CD4-positive, alpha-beta memory T cell (primary cell): ENCODE measurements around the gene ARHGAP22. TPM values are rescaled to one million over a fixed set of nuclear protein-coding genes. Genes with fewer than 3 reads are reported as not detected.

Source experiments
- CTCF ChIA-PET: fragments of 350-600 bp; sonication (Branson Sonifier 250); formaldehyde crosslinking; loops from one replicate; lab custom pipeline; 2021; ENCODE audit warnings: inconsistent platforms; ENCODE audit not compliant: partially characterized antibody; lab: Charles Lee
- POLR2A ChIA-PET: fragments of 350-600 bp; sonication (Branson Sonifier 250); formaldehyde crosslinking; loops from one replicate; lab custom pipeline; 2021; ENCODE audit not compliant: partially characterized antibody; lab: Charles Lee
- DNase-seq, 5 donors: peaks; one replicate each; pipeline versions ENCODE4 v3.0.0 to v3.0.0-alpha.2; 2020 to 2022; ENCODE audit warnings: mixed read lengths in 1 of 5
- H3K27ac ChIP-seq: one replicate; pipeline ENCODE4 v1.7.0; 2013; ENCODE audit warnings: low read depth, low read length
- H3K27me3 ChIP-seq: 2 replicates; pipeline ENCODE4 v1.7.0; 2013; ENCODE audit warnings: mild to moderate bottlenecking, low read length, moderate library complexity; ENCODE audit not compliant: insufficient read depth
- H3K36me3 ChIP-seq: 2 replicates; pipeline ENCODE4 v1.7.0; 2013; ENCODE audit warnings: mild to moderate bottlenecking, low read length, moderate library complexity; ENCODE audit not compliant: insufficient read depth
- H3K4me1 ChIP-seq: 2 replicates; pipeline ENCODE4 v1.7.0; 2013; ENCODE audit warnings: mild to moderate bottlenecking, low read length, moderate library complexity; ENCODE audit not compliant: insufficient read depth
- H3K4me3 ChIP-seq, 2 donors: one replicate each; pipeline ENCODE4 v1.7.0; 2013; ENCODE audit warnings: low read length in 2 of 2, mild to moderate bottlenecking in 1 of 2
- H3K9me3 ChIP-seq, 2 donors: one replicate each; pipeline ENCODE4 v1.7.0; 2013; ENCODE audit warnings: low read length in 2 of 2, control low read depth in 1 of 2; ENCODE audit not compliant: control insufficient read depth in 1 of 2
- H3K27ac Mint-ChIP-seq, 7 donors: one replicate each; pipeline ENCODE4 v1.8.0; 2020 to 2021; ENCODE audit warnings: mixed read lengths in 7 of 7, mild to moderate bottlenecking in 6 of 7, inconsistent platforms in 3 of 7, moderate library complexity in 3 of 7
- H3K27me3 Mint-ChIP-seq, 2 donors: one replicate each; pipeline ENCODE4 v1.8.0; 2020 to 2021; ENCODE audit warnings: mixed read lengths in 2 of 2
- H3K36me3 Mint-ChIP-seq, 2 donors: one replicate each; pipeline ENCODE4 v1.8.0; 2020 to 2021; ENCODE audit warnings: mixed read lengths in 2 of 2, inconsistent platforms in 1 of 2, mild to moderate bottlenecking in 1 of 2
- H3K4me1 Mint-ChIP-seq, 4 donors: one replicate each; pipeline ENCODE4 v1.8.0; 2020 to 2021; ENCODE audit warnings: mixed read lengths in 4 of 4, mild to moderate bottlenecking in 1 of 4
- H3K4me3 Mint-ChIP-seq, 8 donors: one replicate each; pipeline ENCODE4 v1.8.0; 2020 to 2021; ENCODE audit warnings: mixed read lengths in 8 of 8, mild to moderate bottlenecking in 7 of 8, moderate library complexity in 6 of 8, inconsistent platforms in 3 of 8
- H3K9me3 Mint-ChIP-seq, 8 donors: one replicate each; pipeline ENCODE4 v1.8.0; 2020 to 2021; ENCODE audit warnings: mixed read lengths in 8 of 8, mild to moderate bottlenecking in 5 of 8, inconsistent platforms in 3 of 8, moderate library complexity in 1 of 8
- intact Hi-C: fragments of 100-400 bp; cut with micrococcal nuclease; formaldehyde crosslinking; loops from one replicate; pipeline ENCODE4 v1.15.1; 2023
- polyA plus RNA-seq, 2 donors: library from polyadenylated mRNA; unstranded; fragments of 300-500 nt; fragmentation: Illumina TruSeq; gene quantifications; one replicate each; pipeline ENCODE4 v1.2.3, GENCODE V29; 2021
- total RNA-seq, 2 experiments: library from RNA; stranded (reverse); gene quantifications; one replicate each; pipeline ENCODE4 v1.2.3, GENCODE V29; 2021

ARHGAP22 gene
- total and polyA plus RNA-seq, 4 experiments from 2014 or later = 0.20 to 0.83 TPM; not detected in 2

GRCh38 chr10:48607356-48608278, 2.7 kb upstream of the ARHGAP22 start:
- intact Hi-C loops = loop anchor here (1.0 kb wide), 1 partner anchor 49 kb away; no protein-coding TSS in a partner anchor
- POLR2A ChIA-PET = no interaction called here
- Histone ChIP-seq H3K9me3 (no peaks in the 10 kb centered on the region), H3K36me3 (no peaks in the 10 kb centered on the region), H3K4me3 (no peak overlapping the region), H3K27me3 (no peaks in the 10 kb centered on the region), H3K4me1 (no peaks in the 10 kb centered on the region), H3K27ac (no peak overlapping the region)
- Mint-ChIP-seq H3K27me3 (peaks cover 23 to 30% of the 10 kb centered on the region in 2 donors), H3K36me3 (no peaks in the 10 kb centered on the region), H3K4me1 (peaks cover 0 to 6% (median 3%) of the 10 kb centered on the region in 4 donors), H3K27ac (no peak overlapping the region), H3K9me3 (peaks cover 0 to 2% (median 0%) of the 10 kb centered on the region in 8 donors), H3K4me3 (no peak overlapping the region)
- CTCF ChIA-PET = interaction anchor here (0.8 to 4.5 kb wide), 6 partner anchors 12 to 243 kb away, joined by 3 to 37 read pairs (median 4); no protein-coding TSS in a partner anchor
- no peak for DNase-seq

- Histone ChIP-seq H3K9me3 (no peaks in the 10 kb centered on the region), H3K36me3 (no peaks in the 10 kb centered on the region), H3K4me3 (no peak overlapping the region), H3K27ac (no peak overlapping the region), H3K4me1 (no peaks in the 10 kb centered on the region), H3K27me3 (no peaks in the 10 kb centered on the region)
- Mint-ChIP-seq H3K27me3 (peaks cover 20 to 29% of the 10 kb centered on the region in 2 donors), H3K4me3 (peak overlapping the region in 1 of 8 donors; percentile 30), H3K27ac (no peak overlapping the region), H3K9me3 (no peaks in the 10 kb centered on the region), H3K36me3 (no peaks in the 10 kb centered on the region), H3K4me1 (peaks cover 0 to 6% (median 3%) of the 10 kb centered on the region in 4 donors)
- intact Hi-C loops = no loop called here
- CTCF ChIA-PET = interaction anchor here (0.8 to 4.5 kb wide), 5 partner anchors 10 to 242 kb away, joined by 3 to 37 read pairs (median 3); no protein-coding TSS in a partner anchor
- no peak for DNase-seq
- POLR2A ChIA-PET = no interaction called here
Measured at GRCh38 chr10:48606530-48607355, 1.9 kb upstream of the ARHGAP22 start.

DNA sequence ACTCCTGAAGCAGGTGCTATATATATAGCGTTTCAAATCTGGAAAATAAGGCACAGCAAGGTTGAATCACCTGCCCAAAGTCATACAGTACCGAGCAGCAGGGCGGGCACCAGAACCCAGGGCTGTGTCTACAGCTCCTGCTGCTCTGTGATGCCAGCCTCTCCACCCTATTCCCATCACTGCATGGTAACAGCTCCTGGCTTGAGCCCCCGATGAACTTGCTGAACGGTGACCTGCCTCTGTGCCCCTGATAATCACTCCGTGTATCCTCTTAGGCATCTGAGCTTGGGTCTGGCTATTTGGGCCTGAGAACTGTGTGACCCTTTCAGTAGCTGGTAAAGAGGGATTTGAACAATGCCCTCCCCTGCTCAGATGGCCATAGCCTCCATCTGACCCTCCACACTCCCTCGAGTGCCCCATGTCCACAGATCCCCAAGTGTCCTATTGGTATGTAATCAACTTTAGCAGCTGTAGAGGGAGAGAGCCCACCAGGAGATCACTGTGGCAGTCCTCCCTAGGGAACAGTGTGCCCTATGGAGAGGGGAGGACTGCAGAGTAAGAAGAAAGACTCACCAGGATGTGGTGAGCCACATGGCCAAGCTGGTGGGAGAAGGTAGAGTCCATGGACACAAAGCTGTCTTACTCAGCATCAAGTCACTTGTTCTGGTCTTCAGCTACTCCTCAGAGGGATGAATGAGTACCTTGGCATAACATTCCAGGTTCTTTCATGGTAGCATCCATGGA, 1.1 kb upstream of the ARHGAP22 start:
- H3K27me3 Mint-ChIP-seq = peaks cover 21 to 29% of the 10 kb centered on the region in 2 donors
- H3K9me3 Mint-ChIP-seq = no peaks in the 10 kb centered on the region
- peak overlapping the region in 1 of 8 donors; percentile 24 for H3K4me3 Mint-ChIP-seq
- intact Hi-C loops = no loop called here
- Histone ChIP-seq H3K4me1 (no peaks in the 10 kb centered on the region), H3K9me3 (no peaks in the 10 kb centered on the region), H3K27ac (no peak overlapping the region), H3K4me3 (no peak overlapping the region), H3K36me3 (no peaks in the 10 kb centered on the region), H3K27me3 (no peaks in the 10 kb centered on the region)
- CTCF ChIA-PET = interaction anchor here (1.0 to 4.5 kb wide), 2 partner anchors 9 to 51 kb away, joined by 3 to 37 read pairs; no protein-coding TSS in a partner anchor
- H3K36me3 Mint-ChIP-seq = no peaks in the 10 kb centered on the region
- no peak overlapping the region for H3K27ac Mint-ChIP-seq
- POLR2A ChIA-PET = no interaction called here
- no peak for DNase-seq
- peaks cover 0 to 6% (median 3%) of the 10 kb centered on the region in 4 donors for H3K4me1 Mint-ChIP-seq

GRCh38 chr10:48604039-48604990, 558 bp downstream of the ARHGAP22 start:
- H3K27me3 Mint-ChIP-seq = peaks cover 20 to 29% of the 10 kb centered on the region in 2 donors
- ChIA-PET CTCF (interaction anchor here (1.4 kb wide), 1 partner anchor 52 kb away, joined by 5 read pairs; no protein-coding TSS in a partner anchor), POLR2A (no interaction called here)
- intact Hi-C loops = no loop called here
- Histone ChIP-seq H3K36me3 (no peaks in the 10 kb centered on the region), H3K27me3 (no peaks in the 10 kb centered on the region), H3K4me1 (no peaks in the 10 kb centered on the region), H3K4me3 (no peak overlapping the region), H3K27ac (no peak overlapping the region), H3K9me3 (no peaks in the 10 kb centered on the region)
- H3K4me1 Mint-ChIP-seq = peaks cover 0 to 6% (median 3%) of the 10 kb centered on the region in 4 donors
- no peak for DNase-seq
- no peaks in the 10 kb centered on the region for H3K9me3 Mint-ChIP-seq
- H3K4me3 Mint-ChIP-seq = peak overlapping the region in 3 of 8 donors; percentile 19 to 41 (median 21)
- H3K36me3 Mint-ChIP-seq = no peaks in the 10 kb centered on the region
- H3K27ac Mint-ChIP-seq = no peak overlapping the region

GRCh38 chr10:48603421-48604038, 1.3 kb downstream of the ARHGAP22 start:
- no peaks in the 10 kb centered on the region for H3K9me3 ChIP-seq
- intact Hi-C loops = no loop called here
- H3K4me3 Mint-ChIP-seq = no peak overlapping the region

More at GRCh38 chr10:48603421-48604038, 1.3 kb downstream of the ARHGAP22 start:
- Mint-ChIP-seq H3K36me3 (no peaks in the 10 kb centered on the region), H3K9me3 (no peaks in the 10 kb centered on the region), H3K27ac (no peak overlapping the region), H3K27me3 (peaks cover 24 to 29% of the 10 kb centered on the region in 2 donors), H3K4me1 (peaks cover 0 to 6% (median 3%) of the 10 kb centered on the region in 4 donors)
- Histone ChIP-seq H3K4me1 (no peaks in the 10 kb centered on the region), H3K27me3 (no peaks in the 10 kb centered on the region), H3K36me3 (no peaks in the 10 kb centered on the region), H3K4me3 (no peak overlapping the region), H3K27ac (no peak overlapping the region)
- ChIA-PET CTCF (interaction anchor here (1.4 kb wide), 1 partner anchor 53 kb away, joined by 5 read pairs; no protein-coding TSS in a partner anchor), POLR2A (no interaction called here)
- no peak for DNase-seq
